ENCODE measurements around the gene SLC2A6.

The SLC2A6 gene

GRCh38 chr9:133519693-133520092 lies 40.8 kb upstream of the SLC2A6 start:
- DNase-seq (ENCODE audit: low read depth): no peak
- no peak overlapping the region for H3K4me3 ChIP-seq (ENCODE audit: low read depth, low read length)
- no peak for TF ChIP-seq CTCF (IDR thresholded peaks at IDR 0.05; ENCODE audit: control insufficient read depth, extremely low read depth, insufficient read depth)

GRCh38 chr9:133518706-133519449 lies 40.0 kb upstream of the SLC2A6 start:
- DNase-seq (ENCODE audit: low read depth): no peak
- no peak for TF ChIP-seq CTCF (IDR thresholded peaks at IDR 0.05; ENCODE audit: control insufficient read depth, extremely low read depth, insufficient read depth)
- no peak overlapping the region for H3K4me3 ChIP-seq (ENCODE audit: low read depth, low read length)

DNA sequence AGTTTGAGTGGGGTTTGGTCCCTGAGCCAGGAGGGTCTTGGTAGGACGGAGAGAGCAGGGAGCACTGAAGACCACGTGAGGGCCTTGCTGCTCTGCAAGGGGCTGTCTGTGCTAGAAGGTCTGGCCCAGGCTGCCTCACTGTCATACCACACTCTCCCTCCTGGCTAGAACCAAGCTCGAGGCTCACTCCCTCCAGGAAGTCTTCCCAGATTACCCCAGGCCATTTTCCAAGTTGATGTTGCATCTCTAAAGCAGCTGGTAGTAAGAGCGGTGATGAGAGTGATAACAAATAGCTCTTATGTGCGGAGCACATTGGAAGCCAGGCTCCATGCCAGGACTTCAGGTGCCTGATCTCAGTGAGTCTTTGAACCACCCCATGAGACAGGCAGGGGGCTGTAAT lies 39.3 kb upstream of the SLC2A6 start:
- TF ChIP-seq CTCF (IDR thresholded peaks at IDR 0.05; ENCODE audit: control insufficient read depth, extremely low read depth, insufficient read depth): no peak
- no peak overlapping the region for H3K4me3 ChIP-seq (ENCODE audit: low read depth, low read length)
- no peak for DNase-seq (ENCODE audit: low read depth)

DNA sequence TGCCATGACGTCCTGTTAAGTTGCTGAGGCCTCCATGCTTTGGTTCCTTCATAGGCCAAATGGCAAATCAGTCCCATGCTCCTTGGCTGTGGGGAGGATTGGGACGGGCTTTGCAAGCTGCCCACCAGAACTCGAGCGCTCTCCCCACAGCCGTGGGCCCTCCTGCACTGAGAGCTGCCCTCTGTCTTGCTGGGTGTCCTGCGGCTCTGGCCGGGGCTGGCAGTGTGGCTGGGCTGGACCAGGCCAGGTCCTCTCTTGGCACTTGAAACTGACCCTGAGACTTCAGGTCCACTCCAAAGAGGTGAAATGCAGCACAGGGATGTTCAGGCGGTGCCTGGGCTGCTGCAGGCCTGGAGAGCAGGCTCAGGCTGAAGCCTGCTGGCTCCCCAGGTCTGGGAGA lies 38.8 kb upstream of the SLC2A6 start:
- DNase-seq (ENCODE audit: low read depth): no peak
- no peak for TF ChIP-seq CTCF (IDR thresholded peaks at IDR 0.05; ENCODE audit: control insufficient read depth, extremely low read depth, insufficient read depth)
- no peak overlapping the region for H3K4me3 ChIP-seq (ENCODE audit: low read depth, low read length)

- no peak for TF ChIP-seq CTCF (IDR thresholded peaks at IDR 0.05; ENCODE audit: control insufficient read depth, extremely low read depth, insufficient read depth)
- H3K4me3 ChIP-seq (ENCODE audit: low read depth, low read length): no peak overlapping the region
- DNase-seq (ENCODE audit: low read depth): no peak
Observed at GRCh38 chr9:133516961-133517350, 38.1 kb upstream of the SLC2A6 start.

DNA sequence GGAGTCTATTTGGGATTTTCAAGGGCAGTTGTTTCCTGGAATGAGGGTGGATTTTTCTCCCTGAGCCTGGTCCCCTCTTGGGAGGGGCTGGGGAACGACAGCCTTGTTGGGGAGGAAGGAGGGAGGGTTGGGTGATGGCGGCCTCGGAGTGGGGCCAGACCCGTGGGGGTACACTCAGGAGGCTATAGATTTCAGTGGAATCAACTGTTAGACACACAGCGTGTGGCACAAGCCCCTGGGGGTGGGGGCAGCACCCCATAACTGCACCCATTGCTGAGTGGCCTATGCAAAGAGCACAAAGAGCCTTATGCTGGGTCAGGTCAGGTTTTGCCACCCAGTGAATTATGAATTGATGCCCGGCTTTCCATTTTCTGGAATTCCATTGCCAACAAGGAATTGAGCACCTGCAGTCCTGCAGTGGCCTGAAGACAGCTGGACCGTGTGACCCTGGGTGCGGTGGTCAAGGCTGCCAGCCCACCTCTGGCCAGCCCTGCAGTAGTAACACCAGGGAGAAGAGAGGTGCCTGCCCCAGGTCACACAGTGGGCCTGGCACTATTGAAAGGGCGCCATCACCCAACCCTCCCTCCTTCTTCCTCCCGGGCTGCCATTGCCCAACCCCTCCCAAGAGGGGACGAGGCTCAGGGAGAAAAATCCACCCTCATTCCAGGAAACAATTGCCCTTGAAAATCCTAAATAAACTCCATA lies 37.5 kb upstream of the SLC2A6 start:
- TF ChIP-seq CTCF (IDR thresholded peaks at IDR 0.05; ENCODE audit: control insufficient read depth, extremely low read depth, insufficient read depth): no peak
- DNase-seq (ENCODE audit: low read depth): no peak
- H3K4me3 ChIP-seq (ENCODE audit: low read depth, low read length): no peak overlapping the region

All from LNCaP clone FGC (cell line).